CD4-positive, alpha-beta T cell treated with Interleukin-15 for 1 hour (primary cell): ENCODE results near the gene TEX2.
"Not testable (repeated sequence)": the region's sequence is repeated elsewhere in the genome, so short reads cannot be mapped to it uniquely, and the experiment has no call there.

Source experiments
- DNase-seq: peaks from one replicate; pipeline ENCODE4 v3.0.0-alpha.2; 2020

Gene TEX2

DNA sequence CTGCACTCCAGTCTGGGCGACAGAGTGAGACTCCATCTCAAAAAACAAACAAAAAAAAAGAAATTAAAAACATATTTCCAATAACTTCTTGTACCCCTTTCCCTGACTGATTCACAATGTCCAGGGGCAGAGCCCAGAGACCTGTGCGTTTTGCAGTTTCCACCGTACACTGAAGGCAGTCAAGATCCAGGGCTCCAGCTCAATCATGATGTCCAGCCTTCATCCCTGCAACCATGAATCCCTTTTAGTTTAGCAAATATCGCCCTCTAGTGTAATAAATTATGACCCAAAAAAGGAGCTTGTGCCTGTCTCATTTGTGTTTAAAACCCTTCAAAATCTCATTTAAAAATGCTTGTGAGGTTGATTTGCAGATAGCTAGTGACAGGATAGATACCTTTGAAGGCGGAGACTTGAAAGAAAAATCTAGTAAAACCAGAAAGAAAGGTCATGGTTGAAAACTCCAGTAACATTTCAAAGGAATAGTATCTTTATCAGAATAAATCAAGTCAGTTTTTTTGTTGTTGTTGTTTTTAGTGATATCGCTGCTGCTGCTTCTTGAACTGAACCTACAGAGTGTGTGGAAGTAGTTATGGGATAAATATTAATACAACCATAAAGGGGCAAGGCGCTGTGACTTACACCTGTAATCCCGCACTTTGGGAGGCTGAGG lies 129.4 kb downstream of the TEX2 start:
- DNase-seq, result peak; percentile 20

DNA sequence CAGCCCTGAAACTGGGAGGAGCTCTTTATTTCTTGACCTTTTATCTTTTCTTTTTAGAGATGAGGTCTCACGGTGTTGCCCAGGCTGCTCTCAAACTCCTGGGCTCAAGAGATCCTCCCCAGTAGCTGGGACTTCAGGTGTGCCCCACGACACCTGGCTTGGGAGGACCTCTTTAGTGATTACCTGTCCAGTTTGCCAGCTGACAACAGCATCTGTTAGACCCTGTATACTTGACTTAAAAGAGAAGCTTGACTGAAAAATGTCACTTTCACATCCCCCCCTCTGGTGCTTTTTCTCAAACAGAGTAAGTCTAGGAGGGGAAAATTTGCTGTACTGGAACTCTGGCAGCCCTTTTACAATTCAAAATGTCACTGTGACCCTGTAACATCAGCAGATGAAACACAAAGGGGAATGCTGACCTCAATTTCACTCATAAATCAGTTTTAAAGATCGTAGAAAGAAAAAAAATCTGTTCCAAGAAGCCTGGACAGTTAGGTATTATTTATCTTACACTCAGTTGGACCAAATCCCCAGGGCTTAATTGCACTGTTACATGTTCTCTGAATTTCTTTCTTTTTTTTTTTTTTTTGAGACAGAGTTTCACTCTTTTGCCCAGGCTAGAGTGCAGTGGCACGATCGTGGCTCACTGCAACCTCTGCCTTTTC lies 131.3 kb downstream of the TEX2 start:
- no peak for DNase-seq

DNA sequence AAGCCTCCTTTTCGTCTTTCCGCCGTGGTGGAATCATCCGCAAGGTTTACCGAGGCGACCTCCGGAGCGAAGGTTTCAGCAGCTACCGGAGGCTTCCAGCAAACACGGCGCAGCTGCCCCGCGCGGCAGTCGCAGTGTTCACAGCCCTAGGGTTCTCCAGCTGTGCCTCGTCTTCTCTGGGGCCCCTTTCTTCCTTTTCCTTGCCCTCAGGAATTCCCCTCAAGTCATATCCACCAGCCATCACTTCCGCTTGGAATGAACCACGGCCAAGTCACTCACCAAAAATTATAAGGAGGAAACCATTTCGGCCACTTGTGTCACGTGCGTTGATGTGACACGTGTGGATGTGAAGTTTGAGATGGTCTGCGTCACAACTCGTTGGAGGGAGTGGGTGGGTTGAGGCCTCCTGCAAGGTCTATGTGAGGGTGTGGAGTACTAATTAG lies 132.5 kb downstream of the TEX2 start:
- peak; percentile 81 for DNase-seq

DNA sequence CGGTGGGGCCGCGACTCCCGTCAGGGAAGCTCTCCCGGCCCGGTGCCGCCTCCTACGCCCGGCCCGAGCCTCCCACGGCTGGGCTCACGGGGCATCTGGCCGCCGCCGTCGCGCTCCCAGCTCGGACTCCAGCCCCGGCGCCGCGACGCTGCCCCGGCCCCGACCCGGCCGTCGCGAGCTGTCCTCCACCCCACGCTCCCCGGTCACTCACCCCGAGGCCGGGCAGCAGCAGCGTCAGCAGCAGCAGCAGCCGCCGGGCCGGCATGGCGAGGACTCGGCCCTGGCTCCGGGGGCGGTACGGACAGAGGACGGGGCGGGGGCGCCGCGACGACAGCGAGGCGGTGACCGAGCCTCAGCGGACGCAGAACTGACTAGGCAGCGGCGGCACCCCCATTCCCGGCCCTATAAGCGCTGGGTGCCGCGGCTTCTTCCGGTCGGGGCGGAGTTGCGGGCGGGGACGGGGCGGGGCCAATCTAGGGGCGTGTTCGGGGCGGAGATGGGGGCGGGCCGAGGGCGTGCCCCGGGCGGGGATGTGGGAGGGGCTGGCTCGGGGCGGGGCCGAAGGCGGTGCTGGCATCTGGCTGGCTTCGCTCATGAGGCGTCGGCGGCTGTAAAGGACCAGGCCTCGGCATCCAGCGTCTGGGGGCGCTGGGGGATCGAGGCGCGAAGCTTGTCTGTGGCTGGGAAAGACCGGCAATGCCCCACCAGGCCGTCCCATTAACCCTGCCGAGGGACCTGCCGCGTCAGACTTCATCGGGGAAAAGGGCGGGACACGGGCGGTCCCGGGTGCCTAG lies 133.1 kb downstream of the TEX2 start, which contains the start of gene ERN1:
ERN1 (minus strand) TSS at position 380 of the 794 bp plus-strand sequence; CDS start at position 265, 115 bp downstream.
- peak; percentile 90 for DNase-seq

DNA sequence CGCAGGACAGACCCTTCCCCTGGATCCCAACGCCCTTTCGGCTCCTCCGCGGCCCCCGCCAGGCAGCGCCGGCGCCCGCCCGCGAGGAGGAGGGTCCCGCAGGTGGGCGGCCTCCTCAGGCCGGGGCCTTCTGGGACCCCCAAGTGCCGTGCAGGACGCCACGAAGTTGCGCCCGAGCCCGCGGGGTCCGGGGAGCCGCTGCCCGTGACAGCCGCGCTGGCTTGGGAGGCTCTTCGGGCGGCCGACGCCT lies 133.6 kb downstream of the TEX2 start:
- no peak for DNase-seq

DNA sequence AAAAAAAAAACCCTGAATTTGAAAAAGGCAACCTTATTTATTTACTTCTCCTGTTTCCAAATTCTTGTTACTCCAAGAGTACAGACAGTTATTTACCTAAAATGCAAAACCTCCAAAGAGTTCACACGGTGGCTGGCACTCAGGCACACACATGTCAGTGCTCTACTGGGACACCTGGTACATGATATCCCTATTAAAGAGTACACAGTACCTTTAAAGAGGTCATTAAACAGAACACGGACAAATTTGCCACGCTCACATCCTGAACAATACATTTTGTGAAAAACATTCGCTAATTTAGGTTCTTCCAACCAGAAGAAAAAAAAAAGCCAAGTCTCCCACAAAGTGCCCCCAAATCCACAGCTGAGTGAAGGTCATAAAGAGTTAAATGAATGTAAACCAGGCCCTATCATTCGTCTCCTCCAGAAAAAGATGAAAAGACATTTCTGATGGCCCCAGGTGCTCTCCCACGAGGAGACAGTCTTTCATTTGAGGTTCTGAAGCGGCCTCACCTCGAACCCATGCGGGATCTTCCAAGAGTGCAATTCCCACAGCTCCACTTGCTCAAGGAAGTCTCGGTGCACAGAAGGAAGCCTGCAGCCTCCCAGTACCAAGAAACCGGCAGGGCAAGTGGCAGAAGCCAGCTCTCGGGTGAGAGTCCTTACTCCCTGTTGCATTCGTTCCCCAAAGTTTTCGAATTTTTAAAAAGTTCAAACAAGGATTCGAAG lies 134.1 kb downstream of the TEX2 start:
- no peak for DNase-seq

DNA sequence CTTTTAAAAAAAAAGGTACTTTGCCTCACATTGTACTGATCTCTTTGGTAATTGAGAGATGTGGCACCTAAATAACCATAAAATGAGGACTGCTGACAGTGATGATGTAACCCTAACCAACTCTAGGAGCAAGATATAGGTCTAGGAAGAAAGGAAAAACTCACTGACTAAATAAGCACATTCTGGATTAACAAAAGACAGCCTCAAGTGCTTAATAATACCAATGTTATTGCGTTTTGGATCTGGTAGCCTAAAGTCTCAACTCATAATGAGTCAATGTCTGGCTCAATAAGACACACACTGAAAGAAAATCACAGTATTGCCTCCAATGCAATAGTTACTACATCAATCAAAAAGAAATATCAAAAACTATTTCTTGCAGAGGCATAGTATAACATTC lies 136.1 kb downstream of the TEX2 start:
- DNase-seq, result no peak

DNA sequence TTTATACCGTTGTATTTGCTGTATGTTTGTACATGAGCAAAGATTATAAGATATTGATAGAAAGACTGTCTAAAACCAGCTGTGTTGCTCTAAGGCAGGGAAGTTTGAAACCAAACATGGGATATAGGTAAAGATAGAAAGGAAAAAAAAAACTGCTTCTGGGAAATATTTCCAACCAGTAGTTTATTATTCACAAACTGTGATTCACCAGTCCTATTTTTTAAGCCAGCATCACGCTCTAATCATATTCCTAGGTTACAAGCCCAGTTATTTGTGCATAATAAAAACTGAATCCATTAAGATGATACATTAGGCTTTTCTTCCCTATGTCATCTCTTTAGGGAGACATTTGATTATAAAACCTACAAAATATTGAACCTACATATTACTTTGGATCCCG lies 137.1 kb downstream of the TEX2 start:
- no peak for DNase-seq

DNA sequence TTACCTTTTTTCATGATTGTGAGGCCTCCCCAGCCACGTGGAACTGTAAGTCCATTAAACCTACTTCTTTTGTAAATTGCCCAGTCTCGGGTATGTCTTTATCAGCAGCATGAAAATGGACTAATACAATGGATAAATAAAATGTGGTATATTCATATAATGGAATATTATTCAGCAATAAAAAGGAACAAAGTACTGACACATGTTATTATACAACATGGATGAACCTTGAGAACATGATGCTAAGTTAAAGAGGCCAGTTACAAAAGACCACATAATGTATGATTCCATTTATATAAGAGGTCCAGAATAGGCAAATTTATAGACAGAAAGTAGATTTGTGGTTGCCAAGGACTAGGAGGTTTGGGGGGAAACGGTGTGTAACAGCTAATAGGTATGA lies 138.5 kb downstream of the TEX2 start:
- no peak for DNase-seq

DNA sequence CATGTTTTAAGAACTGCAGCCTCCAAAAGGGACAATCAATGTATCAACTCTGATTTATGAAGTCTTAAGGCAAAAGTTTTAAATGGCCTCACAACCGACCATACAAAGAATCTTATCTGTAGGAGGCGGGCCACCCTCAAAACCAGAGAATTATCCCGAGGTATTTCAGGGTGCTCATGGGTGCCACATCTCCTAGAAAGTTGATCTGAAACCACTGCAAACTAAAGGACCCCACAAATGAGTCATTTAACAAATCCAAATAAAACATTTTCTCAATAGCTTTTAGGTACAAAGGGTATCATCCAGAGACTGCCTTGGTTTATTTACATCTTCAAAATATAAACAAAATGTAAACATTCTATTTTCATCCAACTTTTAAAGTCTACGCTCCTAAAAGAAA lies 139.9 kb downstream of the TEX2 start:
- no peak for DNase-seq

DNA sequence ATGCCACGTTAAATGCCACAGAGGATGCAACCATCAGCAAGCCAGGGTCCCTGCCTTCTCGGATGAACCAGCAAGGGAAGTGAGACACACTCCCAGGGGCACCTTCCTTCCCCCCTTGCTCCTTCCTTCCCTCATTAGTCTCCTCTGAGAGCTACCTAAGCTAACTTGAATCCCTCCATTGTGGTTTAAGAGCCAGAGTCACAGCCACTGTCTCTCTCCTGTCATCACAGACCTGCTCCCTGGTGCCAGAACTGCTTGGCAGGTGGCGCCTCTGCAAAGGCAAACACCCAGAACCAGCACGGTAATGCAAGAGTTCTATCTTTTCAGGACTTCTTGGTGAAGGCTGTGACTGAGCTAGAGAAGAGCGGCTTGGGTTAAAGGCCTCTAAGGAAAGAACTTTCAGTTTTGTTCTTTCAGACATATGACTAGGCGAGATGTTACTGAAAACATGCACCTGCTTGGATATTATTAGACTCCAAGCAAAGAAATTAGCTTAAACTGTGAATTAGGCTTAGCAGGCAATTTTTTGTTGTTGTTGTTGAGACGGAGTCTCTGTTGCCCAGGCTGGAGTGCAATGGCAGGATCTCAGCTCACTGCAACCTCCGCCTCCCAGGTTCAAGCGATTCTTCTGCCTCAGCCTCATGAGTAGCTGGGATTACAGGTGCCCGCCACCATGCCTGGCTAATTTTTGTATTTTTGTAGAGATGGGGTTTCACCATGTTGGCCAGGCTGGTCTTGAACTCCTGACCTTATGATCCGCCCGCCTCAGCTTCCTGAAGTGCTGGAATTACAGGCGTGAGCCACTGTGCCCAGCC lies 141.9 kb downstream of the TEX2 start:
- DNase-seq, result not testable (repeated sequence)

DNA sequence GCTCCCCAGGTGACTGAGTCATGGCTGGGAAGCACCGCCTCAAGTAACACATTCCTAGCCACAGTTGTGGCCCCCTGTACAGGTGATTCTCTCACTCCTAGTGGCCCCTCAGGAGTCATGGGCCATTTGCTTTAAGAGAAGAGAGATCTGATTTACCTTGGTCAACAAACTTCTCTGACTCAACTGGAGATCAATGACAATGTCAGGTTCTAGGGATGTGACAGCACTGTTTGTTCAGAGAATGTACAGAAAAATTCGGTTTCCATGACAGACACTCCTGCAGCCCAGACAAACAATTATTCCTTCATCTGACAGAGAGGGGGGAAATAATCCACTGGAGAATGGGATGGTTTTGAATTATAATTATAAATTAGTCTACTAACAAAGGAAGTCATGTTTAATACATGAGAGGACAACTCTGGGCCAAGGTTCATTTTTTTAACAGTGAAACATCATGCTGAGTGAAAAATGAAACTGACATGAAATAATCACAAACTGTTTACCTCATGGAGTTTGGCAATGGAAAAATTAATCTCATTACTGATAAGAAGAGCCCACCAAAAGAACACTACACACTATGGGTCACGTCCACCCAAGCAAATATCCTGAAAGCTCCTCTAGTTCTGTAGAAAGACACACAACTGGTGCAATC lies 142.8 kb downstream of the TEX2 start:
- no peak for DNase-seq

DNA sequence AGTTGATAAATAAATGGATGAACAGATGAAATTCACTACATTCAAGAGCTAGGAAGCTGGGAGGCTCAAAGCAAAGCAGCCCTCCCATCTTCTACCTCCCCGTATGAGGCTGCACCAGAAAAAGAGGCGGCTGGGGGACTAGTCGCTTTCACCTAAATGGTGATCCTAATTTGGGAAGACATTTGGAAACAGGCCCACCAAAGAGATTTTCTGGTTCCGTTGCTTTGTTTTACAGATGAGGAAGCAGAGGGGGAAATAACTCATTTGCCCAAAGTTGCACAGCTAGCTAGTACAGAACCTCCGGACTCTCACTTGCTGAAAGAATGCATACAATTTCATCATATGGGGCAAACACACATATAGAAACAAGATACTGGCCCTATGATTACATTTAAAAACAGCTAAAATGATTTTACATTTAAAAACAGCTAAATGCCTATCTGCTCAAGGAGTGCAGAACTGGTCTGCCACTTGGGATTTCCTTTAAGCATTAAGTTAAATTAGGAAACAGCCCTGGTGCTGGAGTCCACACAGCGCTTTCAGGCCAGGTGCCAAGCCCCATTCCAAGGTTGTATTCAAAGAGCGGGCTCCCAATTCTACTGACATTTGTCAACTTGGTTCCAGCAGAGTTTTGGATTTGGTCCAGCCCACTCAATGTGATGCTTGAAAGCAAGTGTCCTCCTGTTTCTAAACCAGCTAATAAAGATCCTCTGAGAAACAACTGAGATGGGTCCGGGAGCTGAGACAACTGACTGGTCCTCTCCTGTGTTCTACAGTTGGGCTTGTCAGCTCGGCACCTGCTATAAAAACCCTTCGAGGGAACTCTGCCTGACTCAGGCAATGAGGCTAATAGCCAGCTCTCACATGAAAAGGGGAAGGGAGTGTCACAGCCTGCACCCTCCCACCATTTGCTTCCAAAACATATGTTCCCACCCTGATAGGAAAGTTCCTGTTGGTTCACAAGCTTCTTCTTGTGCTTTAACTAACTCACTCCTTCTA lies 144.8 kb downstream of the TEX2 start:
- peak; percentile 24 for DNase-seq

DNA sequence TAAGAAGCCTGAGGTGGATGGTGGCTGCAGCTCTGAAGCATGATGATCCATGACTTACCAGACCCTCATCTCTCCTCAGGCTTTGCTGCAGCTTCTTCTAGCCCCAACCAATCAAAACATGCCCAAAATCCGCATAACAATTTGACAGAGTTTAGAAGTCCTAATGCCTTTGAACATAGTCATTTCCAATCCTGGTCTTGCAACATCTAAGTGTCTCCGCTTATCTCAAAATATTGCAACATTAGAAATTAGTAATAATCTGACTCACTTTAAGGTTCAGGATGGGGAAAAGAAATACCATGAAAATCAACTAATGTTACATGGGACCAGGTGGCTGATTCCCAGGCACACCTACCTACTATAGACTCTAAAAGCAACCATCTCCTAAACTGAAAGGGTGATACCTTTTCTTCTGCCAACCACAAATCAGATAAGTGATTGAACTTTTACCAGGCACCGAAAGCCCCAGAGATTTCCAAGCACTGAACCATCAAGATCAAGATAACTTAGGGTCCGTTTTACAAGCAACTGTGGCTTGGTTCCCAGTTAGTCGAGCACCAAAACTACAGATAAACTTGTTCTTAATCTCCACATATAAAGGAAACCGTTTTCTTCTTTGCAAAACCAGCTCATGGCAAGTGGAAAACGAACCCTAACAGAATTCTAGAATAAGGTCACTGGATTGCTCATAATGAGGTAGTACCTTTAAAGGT lies 147.1 kb downstream of the TEX2 start:
- no peak for DNase-seq

DNA sequence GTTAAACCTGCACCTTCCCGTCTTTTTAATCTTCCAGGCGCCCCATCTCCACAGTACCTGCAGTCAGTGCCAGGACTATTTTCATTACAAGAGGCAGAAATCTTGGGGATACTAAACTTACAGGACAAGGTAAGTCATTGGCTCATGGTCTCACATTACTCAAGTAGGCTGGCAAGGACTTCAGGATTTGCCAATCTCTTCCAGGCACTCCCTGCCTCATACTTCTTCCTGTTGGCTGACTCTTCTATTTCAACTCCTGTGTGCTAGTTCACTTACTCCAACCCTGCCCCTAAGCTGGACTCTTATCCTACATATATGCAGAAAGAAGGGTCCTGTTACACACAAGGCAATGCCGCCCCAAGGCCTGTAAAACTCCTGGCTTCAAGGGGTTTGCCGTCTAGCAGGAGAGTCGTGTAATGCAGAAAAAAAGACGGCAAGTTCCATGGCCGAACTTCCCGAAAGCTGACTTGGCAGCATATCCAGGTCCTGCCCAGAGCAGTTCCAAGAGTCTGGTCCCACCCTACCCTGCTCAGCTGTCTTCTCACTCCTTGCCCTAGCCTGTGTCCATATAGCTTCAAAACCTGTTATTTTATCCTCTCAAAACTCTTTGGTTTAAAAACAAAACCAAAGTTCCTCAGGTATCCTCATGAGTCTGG lies 147.9 kb downstream of the TEX2 start:
- no peak for DNase-seq

DNA sequence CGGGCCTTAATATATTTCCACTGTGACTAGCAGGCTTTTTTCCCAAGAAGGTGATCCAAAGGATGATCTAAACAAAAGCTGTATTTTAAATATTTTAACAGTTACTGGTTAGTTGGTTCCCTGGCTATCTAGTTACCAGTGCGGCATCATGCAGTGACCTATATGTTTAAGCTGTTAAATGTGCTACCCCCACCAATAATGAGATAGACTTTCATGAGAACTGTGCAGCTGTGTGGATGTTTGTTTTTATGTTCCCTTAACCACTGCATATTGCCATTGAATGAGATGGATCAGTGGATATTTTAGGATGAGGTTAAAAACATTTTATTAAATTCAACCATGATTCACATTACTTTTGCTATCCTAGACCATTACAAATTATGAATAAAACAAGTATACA lies 150.1 kb downstream of the TEX2 start:
- DNase-seq, result no peak

DNA sequence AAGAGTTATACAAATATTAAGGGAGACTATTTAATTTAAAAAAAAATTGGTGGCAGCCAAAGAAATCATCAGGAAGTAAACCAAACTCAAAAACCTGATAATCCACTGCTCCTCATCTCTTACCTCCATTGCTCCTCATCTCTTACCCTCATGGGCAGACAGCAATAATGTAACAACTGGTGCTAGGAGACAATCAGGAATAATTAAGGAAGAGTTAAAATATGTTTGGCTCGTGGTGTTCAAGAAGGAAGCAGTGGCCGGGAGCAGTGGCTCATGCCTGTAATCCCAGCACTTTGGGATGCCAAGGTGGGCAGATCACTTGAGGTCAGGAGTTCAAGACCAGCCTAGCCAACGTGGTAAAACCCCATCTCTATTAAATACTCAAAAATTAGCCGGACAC lies 151.2 kb downstream of the TEX2 start:
- DNase-seq, result no peak

DNA sequence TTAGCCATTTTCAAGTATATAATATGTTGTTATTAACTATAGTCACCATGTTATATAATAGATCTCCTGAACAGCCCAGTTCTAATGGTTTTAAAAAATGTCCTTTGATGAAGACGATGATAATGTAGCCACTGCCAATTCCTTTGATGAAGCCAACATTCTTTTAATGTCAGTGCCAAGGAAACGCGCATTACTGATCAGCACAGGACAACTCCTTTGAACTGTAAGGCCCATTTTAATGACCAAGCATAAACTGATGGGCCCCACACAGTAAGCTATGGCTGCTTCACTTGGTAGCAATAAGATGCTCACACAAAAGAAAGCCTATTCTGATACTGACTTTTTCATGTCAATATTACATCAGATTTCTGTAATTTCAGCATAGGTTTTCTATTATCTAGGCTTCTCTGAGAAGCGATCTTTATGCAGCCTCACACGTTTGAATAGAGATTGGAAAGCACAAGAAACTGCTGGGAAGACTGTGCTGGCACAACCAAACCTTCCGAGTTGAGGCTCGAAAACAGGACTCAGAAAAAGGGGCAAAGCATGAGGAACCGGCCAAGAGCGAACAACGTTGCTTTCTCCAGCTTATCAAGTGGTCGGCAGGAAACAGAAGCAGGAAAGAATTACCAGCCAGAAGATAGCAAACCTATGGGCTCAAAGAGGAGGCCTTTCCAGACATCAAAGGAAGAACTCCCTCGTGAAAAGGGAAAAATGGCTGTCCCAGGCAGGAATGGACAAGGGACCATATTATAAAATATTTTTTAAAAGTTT lies 152.5 kb downstream of the TEX2 start:
- no peak for DNase-seq

DNA sequence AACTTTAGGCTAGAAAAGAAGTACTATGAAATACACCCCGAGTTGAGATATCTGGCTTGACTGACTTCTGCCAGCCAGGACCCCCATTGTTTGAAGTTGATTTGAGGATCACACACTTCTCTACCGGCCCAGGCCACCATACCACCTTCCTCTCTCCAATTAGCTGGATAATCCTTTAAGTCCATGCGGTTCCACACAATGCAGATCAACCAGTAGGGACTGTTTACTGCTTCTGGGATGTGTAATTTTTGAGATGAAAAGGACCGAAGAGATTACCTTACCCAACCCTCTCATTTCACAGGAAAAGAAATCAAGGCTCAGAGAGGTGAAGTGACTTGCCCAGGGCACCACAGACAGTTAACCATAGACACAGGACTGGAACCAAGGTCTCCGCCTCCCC lies 153.7 kb downstream of the TEX2 start:
- DNase-seq, result no peak
